Stimulated activated CD4-positive, alpha-beta T cell treated with anti-CD3 and anti-CD28 coated beads, Interleukin-12 subunit alpha, Interleukin-12 subunit beta, amount 100 ng/mL, for 24 hours (primary cell): Measurements from ENCODE around the gene TKT.
"Not testable (repeated sequence)": the region's sequence is repeated elsewhere in the genome, so short reads cannot be mapped to it uniquely, and the experiment has no call there.

Experiments
- DNase-seq, 2 experiments: peaks; one replicate each; pipeline ENCODE4 v3.0.0-alpha.2; 2020; ENCODE audit warnings: low read depth in 2 of 2

Gene TKT

GRCh38 chr3:53255775-53256703 lies at the start of gene TKT:
TSS of gene TKT (minus strand) at chr3:53256022. CDS start at chr3:53255942, 80 bp downstream.
- DNase-seq = peak; percentile 55 to 76

- no peak for DNase-seq
These were observed 48.1 kb upstream of the TKT start for GRCh38 chr3:53303957-53304356.

- no peak for DNase-seq
These were observed 47.7 kb upstream of the TKT start for GRCh38 chr3:53303549-53303948.

GRCh38 chr3:53300826-53301225 lies 45.0 kb upstream of the TKT start:
- DNase-seq = no peak

- DNase-seq = not testable (repeated sequence)
These were observed 43.8 kb upstream of the TKT start for GRCh38 chr3:53299611-53300023.

- DNase-seq = no peak
These were observed 39.6 kb upstream of the TKT start for GRCh38 chr3:53295410-53295809.

GRCh38 chr3:53293867-53294266 lies 38.0 kb upstream of the TKT start:
- no peak for DNase-seq

GRCh38 chr3:53288214-53288613 lies 32.4 kb upstream of the TKT start:
- no peak for DNase-seq

- DNase-seq = no peak
These were observed 31.4 kb upstream of the TKT start for GRCh38 chr3:53287131-53287629.

GRCh38 chr3:53286727-53287126 lies 30.9 kb upstream of the TKT start:
- DNase-seq = no peak

GRCh38 chr3:53282581-53282980 lies 26.8 kb upstream of the TKT start:
- no peak for DNase-seq

- DNase-seq = no peak
These were observed 22.8 kb upstream of the TKT start for GRCh38 chr3:53278667-53279066.

- DNase-seq = no peak
These were observed 19.2 kb upstream of the TKT start for GRCh38 chr3:53274938-53275605.

GRCh38 chr3:53273146-53273670 lies 17.4 kb upstream of the TKT start:
- no peak for DNase-seq

- DNase-seq = no peak
These were observed 14.4 kb upstream of the TKT start for GRCh38 chr3:53269888-53270880.

GRCh38 chr3:53269193-53269592 lies 13.4 kb upstream of the TKT start:
- not testable (repeated sequence) for DNase-seq

- DNase-seq = no peak
These were observed 11.9 kb upstream of the TKT start for GRCh38 chr3:53267766-53268165.

GRCh38 chr3:53264718-53265117 lies 8.9 kb upstream of the TKT start:
- DNase-seq = no peak

- no peak for DNase-seq
These were observed 8.1 kb upstream of the TKT start for GRCh38 chr3:53263907-53264306.

GRCh38 chr3:53261712-53262111 lies 5.9 kb upstream of the TKT start:
- DNase-seq = no peak

- no peak for DNase-seq
These were observed 4.5 kb upstream of the TKT start for GRCh38 chr3:53260286-53260785.
